ENCODE data around the gene SOX8.

Gene SOX8

DNA sequence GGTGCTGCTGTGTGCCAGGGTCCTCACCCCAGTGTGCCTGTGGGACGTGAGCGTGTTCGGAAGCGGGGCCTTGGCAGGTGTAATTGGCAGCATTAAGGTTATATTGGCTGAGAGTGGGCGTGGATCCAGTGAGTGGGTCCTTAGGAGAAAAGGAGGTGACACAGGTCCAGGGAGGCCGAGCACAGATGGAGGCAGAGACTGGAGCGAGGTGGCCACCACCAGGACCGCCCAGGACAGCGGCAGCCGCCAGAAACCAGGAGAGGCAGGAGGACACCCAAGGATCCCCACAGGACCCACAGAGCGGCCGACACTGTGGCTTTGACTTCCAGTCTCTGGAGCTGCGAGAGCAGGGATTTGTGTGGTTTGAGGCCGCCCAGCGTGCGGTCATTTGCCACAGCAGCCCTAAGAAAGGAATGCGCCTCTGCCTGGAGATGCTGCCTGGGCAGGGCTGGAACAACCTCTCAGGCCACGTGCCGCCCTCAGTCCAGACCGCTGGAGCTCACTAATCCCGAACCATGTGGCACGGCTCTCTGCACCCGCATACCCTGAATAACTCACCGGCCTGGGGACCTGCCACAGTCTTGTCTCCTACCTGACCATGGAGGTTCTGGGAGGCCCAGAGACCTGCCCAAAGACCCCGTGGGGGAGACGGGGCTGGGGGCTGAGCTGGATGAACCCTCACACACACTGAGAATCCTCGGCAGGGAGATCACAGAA, 45.4 kb downstream of the SOX8 start:
- DNase-seq (ENCODE audit: low spot score): no peak

DNA sequence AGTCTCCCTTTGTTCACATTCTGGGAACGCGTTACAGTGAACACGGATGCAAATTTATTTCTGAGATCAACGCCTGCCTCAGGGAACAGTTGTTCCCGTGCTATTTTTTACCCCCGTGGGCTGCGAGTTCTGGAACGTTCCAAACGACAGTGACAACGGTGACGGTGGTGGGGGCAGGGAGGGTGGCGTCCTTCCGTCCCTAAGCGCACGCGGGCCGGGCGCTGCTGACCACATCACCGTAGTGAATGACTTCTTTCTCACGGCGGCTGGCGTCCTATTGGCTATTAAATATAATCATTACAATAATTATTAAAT, 45.9 kb downstream of the SOX8 start:
- no peak for DNase-seq (ENCODE audit: low spot score)

- DNase-seq (ENCODE audit: low spot score): no peak
Observed at GRCh38 chr16:1028056-1028455, 46.5 kb downstream of the SOX8 start.

DNA sequence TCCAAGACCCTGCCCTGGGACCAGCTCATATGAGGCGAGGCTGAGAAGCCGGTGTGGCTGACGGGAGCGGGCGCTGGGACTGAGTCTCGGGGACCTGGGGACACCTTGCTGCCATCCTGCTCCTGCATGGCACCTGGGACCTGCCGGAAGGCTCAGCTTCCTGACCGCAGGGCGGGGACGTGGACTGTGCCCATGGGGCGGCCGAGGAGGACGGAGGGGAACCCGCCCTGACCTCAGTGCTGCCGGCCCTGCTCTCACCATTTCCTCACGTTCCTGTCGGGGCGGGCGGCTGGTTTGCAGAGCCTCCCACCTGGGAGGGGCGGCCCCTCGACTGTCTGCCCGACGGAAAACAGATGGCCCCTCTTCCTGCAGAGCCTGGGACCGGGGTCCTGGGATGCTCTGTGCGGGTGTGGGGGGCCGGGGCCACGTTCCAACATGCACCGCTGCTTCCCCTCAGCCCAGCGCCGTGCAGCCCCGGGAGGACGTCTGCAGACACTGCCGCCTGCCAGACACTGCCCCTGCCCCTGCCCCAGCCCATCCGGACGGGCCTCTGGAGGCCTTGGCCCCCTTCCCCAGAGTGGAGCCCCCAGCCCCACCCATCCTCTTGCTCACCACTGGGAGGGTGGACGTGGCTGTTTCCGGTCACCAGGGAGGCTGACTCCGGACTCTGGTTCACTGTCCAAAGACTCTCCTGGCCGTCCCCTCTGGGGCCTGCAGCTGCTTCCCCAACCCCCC, 47.1 kb downstream of the SOX8 start:
- DNase-seq (ENCODE audit: low spot score): no peak

DNA sequence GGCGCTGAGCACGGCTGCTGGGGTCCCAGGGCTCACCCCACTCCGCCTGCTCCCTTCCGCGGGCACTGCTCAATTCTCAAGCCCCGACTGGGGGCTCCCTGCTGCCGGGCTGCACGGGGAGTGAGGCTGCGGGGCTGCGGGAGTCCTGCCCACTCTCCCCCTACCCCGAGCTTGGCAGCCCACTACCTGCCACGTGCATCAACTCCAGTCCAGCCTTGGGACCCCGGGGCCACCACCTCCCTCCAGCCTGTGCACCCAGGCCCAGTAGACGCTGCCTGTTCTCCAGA, 47.6 kb downstream of the SOX8 start:
- no peak for DNase-seq (ENCODE audit: low spot score)

DNA sequence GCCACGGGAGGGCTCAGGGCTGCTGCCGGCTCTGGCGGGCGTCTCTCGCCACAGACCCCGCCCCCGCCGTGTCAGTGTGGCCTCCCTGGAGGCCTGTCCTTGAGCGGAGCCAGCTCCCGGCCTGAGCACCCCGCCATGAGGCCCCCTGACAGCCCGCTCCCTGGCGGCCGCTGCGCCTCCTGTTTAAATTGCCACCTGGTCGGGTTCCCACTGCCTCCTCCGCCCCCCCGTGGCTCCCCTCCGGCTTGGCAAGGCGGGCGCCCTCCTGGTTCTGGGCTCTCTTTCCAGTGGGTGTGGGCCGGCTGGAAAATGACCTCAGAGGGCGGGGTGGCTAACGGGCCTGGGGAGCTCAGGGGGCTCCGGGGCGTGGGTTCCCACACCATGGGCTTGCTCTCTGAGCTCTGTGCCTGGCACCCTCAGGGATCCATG, 48.9 kb downstream of the SOX8 start:
- no peak for DNase-seq (ENCODE audit: low spot score)

DNA sequence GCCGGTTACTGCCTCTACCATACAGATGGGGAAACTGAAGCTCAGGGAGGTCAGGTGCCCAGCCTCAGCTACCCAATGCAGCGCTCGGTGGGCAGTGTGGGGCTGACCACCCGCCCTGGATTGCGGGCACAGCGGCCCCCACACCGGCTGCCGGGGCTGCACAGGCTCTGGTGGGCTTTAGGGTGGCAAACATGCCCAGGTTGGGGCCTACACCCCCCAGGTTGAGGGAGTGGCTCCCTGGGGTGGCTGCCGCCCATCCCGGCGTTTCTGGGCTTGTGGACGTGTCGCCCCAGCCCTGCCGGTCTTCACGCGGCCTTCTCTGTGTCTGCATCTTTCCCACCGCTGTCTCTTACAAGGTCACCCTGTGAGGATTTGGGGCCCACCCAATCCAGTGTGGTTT, 50.1 kb downstream of the SOX8 start:
- no peak for DNase-seq (ENCODE audit: low spot score)

DNA sequence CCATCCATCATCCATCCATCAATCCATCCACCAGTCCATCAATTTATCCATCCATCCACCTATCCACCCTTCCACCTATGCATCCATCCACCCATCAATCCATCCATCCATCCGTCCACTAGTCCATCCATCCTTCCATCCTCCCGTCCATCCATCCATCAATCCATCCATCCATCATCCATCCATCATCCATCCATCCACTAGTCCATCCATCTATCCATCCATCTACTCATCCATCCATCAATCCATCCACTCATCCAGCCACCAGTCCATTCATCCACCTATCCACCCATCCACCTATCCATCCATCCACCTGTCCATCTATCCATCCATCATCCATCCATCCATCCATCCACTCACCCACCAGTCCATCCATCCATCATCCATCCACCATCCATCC, 51.0 kb downstream of the SOX8 start:
- DNase-seq (ENCODE audit: low spot score): no peak

- no peak for DNase-seq (ENCODE audit: low spot score)
Observed at GRCh38 chr16:1033128-1033679, 51.6 kb downstream of the SOX8 start.

- no peak for DNase-seq (ENCODE audit: low spot score)
Observed at GRCh38 chr16:1034230-1035065, 52.9 kb downstream of the SOX8 start.

DNA sequence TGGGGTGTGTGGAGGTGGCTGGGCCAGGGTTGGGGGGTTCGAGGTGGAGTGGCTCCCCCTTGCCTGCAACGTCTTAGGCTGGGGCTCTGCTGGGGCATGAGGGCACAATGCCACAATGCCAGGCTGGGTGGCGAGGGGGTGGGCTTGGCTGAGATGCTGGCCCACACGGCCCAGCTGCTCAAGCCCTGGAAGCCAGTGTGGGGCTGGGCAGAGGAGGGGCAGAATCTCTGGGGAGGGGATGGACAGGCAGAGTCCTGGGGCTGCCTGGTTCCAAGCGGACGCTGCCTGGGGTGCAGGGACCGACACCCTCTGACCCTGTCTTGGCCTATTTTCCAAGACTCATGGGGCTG, 53.5 kb downstream of the SOX8 start:
- DNase-seq (ENCODE audit: low spot score): no peak

DNA sequence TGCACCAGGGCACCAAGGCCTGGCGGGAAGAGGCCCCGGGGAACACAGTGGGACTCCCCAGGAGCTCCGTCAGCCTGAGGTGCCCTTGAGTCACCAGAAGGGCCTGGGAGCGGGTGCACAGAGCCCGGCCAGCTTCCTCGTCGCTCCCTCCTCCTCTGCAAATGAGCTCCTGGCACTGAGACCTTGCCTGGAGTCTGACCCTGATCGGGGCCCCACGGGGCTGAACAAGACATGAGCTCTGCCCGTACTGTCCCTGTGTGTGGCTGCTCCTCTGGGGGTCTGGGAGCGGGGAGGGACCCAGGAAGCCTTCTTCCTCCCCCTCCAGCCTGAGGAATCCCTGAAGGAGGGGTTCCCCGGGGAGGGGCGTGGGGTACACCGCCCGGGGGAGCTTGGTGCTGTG, 54.6 kb downstream of the SOX8 start:
- DNase-seq (ENCODE audit: low spot score): no peak

All from hematopoietic multipotent progenitor cell treated with erythropoietin and hydrocortisone succinate and interleukin-3 and kit ligand, for 15 days (in vitro differentiated cells).